HEK293 (cell line): ENCODE results near the gene ATP6V1F.
"Not testable (repeated sequence)": the region's sequence is repeated elsewhere in the genome, so short reads cannot be mapped to it uniquely, and the experiment has no call there.

Experiments
- CTCF ChIP-seq: fragments of 450-650 bp; formaldehyde crosslinking; IDR thresholded peaks from 2 replicates; pipeline ENCODE4 v1.5.1; 2016; ENCODE audit warnings: missing biosample characterization, missing genetic modification characterization
- ZNF664 ChIP-seq: fragments of 450-650 bp; formaldehyde crosslinking; IDR thresholded peaks from 2 replicates; pipeline ENCODE4 v1.5.1; 2016; ENCODE audit warnings: missing biosample characterization, missing genetic modification characterization

DNA sequence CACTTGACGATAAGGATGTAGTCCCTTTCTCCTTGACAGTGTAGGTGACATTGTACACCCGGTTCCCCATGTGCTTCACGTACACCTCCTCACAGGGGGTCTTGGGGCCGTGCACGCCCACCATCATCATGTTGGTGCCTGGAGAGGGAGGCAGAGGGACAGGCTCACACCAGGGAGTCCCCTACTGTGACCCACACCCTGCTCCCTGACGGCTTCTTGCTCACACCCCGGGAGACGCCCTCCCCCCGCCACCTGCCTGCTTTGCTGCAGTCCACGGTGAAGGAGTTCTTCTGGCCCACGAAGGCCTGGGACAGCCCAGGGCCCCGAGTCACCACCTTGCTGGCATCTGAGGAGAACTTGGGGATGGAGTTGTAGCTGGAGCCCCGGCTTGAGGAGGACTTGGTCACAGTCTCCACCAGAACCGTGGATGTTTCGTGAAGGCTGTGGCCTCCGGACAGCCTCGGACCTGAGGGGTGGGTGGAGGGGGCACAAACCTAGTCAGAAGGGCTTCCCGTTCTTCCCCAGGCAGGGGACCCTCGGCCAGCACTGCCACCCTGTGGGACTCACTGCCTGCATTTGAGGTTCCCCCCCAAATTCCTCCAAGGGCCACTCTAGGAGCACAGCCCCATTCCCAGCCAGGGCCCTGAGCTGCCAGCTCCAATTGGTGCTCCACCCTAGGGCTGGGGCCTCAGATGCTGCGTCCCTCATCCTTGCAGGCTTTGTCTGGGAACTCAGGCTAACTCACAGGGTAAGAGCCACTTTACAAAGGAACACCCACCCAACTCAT is 50.2 kb downstream of the ATP6V1F start:
- TF ChIP-seq CTCF, ZNF664 (tag by site-specific recombination): not testable (repeated sequence)
